Activated naive CD8-positive, alpha-beta T cell treated with anti-CD3 and anti-CD28 coated beads, Interleukin-2, amount 50 U/mL, for 16 hours (primary cell): ENCODE data around the gene PLAAT3.
"Not testable (repeated sequence)": the region's sequence is repeated elsewhere in the genome, so short reads cannot be mapped to it uniquely, and the experiment has no call there.

Source experiments
- DNase-seq: peaks from one replicate; pipeline ENCODE4 v3.0.0-alpha.2; 2020; ENCODE audit warnings: low read depth, low spot score

Gene PLAAT3

DNA sequence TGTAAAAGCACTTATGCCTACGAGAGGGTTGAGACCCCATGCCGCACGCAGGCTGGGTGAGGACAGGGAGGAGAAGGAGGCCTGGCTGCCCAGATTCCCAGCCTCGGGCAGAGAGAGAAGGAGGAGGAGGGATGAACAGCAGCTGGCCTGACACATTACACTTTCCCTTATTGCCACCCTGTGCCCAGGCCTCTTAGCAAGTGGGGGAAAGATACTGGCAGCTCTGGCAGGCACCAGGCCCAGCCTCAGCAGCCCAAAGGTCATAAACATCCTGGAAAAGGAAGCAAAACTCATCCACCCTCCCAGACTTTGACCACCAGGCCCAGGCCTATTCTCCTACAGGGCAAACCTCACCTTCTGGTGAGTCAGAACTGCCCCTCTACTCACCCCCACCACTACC lies 4.7 kb downstream of the PLAAT3 start:
- no peak for DNase-seq

DNA sequence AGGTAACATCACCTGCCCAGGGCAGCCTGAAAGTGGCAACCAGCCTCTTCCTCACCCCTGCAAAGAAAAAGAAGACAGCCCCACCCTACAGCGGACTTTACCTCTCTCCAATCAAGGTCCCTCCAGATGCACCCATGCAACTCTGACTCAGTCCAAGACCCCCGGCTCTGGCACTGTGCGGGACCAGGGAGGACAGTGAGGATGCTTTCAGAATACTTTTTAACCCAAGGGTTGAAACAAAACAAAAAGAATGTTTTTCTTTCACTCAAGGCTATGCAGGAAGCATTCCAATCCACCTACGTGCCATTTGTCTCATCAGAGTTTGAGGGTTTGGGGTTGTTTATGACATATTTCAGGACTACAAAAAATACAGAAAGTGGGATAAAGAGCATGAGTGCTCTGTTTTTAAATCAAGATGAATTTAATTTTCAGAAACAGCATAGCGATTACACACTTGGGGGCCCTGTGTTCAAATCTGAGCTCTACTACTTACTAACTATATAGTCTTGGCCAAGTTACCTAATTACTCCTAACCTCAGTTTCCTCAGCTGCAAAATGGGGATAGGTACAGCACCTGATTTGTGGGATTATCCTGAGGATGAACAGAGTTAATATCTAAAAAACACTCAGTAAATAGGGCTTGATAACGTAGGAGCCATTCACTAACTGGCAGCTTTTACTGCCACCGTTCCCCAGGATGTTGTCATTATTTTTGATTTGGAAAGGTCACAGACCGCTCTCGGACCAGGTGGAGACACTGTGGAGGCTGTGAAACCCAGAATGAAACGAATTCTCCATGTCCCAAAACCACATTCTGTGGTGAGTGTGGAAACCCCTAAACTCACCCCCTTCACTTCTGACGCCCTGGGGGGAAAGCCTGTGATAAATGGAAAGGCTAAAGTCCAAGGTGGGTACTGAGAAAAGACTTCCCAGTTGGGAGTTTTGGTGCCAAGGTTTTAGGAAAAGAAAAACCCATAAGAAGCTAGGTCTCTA lies 5.6 kb downstream of the PLAAT3 start:
- DNase-seq: no peak

DNA sequence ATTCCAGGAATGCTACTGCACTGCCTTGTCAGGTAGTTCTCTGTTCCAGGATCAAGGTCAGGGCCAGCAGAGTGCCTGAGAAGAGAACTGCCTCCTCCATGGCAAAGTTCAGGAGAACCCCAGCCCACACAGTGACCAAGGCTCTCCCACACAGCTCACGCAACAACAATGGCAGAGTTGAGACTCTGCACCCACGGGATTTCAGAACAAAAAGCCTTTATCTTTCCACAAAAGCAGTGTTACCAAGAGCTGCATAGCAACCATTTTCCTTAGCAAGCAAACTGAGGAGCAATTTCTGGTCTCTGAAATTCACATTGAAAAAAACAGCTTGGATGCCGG lies 11.1 kb downstream of the PLAAT3 start:
- DNase-seq: no peak

DNA sequence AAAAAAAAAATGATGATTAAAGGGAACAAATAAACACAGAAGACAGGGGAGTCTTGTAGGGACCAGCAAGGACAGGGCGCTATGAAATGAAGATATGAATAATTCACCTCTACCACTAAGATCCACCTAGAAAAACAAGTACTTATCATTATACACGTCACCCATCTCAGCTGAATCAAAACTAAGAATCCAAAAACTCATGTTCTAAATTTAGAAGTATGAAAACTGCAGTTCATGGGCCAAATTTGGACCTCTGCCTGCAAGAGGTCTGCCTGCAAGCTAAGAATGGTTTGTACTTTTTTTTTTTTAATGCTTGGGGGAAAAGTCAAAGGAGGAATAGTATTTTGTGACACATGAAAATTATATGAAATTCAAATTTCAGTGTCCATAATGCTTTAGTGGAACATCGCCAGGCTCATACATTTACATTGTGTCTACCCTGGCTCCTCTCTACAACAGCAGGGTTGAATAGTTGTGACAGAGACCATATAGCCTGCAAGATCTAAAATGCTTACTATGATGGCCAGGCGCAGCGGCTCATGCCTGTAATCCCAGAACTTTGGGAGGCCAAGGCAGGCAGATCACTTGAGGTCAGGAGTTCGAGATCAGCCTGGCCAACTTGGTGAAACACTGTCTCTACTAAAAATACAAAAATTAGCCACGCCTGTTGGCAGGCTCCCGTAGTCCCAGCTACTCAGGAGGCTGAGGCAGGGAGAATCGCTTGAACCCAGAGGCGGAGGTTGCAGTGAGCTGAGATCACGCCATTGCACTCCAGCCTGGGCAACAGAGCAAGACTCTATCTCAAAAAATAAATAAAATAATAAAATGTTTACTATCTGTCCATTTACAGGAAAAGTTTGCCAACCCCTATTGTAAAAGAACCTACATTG lies 11.7 kb downstream of the PLAAT3 start:
- DNase-seq: not testable (repeated sequence)

DNA sequence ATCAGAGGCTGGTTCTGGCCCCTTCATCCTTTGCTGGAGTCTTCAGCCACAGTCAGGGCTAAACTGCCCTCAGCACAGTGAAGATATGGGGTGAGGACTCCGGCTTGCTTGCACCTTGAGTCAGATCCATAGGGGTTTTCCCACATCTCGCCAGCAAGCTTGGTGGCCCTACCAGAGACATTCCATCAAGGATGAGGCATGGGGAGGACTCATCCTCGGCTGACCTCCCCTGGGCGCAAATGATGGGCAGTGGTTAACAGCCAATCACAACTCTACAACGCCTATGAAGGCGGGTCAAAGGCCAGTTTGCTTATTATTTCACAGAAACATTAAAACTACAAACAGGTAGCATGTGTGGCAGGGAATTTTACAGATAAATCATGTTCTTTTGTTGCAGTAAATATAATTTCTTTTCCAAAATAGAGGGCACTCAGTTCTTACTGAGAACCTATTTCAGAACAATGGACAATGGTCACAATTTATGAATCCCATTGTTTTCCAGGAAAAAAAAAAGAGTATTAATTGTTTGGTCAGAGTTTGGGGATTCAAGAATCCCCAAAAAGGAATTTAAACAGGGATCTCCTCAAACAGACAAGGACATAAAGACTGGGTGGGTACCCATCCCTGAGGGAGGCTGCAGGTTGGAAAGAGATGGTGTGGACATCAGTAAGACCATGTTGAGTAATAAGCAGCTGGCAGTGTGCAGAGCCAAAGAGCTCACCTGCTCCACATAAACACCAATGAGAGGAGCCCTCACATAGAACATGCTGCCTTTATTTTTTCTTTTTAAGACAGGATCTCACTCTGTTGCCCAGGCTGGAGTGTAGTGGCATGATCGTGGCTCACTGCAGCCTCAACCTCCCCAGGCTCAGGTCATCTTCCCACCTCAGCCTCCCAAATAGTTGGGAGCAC lies 14.8 kb downstream of the PLAAT3 start:
- DNase-seq: no peak

DNA sequence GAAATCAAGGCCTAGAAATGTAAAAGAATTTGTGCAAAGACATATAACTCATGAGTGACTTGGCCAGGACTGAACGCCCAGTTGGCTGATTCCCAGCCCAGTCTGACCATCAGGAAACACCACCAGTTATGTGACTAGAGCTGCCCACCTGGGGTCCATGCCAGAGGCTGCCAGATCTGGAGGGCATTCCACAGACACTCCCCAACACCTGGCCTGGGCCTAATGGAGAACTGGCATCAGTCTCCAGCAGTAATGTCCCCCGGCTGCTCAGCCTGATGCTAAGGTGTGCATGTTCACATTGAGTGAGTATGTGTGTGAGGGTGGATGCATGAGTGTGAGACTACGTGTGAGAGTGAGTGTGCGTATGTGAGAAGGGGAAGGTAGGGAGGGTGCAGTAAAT lies 15.7 kb downstream of the PLAAT3 start:
- DNase-seq: no peak

DNA sequence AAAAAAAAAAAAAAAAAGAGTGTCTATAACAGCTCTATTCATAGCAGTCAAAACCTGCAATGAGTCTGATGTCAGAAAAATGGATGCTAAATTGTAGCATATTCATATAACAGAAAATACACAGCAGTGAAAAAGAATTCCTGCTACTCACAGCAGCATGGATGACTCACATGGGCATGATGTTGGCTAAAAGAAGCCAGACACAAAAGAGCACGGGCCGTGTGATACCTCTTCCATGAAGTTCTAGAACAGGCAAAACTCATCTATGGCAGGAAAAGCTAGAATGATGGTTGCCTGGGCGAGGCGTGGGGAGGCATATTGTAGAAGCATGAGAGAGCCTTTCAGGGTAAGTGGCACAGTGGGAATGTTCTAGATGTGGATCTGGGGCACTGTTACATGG lies 18.9 kb downstream of the PLAAT3 start:
- DNase-seq: no peak

DNA sequence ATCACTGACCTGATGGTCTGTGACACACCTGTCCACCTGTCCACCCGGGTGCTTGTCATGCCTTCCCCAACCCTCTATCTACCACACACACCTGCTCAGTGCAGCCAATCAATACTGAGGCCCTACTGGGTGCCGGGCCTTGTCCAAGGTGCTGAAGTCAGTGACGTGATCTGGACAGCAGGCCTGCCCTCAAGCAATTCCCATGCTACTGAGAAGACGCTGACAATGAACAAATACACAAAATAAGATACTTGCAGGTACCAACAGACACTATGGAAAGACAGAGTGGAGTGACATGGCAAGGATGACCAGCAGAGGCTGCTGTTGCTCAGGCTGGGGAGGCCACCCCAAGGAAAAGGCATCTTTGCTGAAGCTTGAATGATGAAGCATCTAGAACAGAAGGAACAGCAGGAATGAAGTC lies 21.2 kb downstream of the PLAAT3 start:
- no peak for DNase-seq

DNA sequence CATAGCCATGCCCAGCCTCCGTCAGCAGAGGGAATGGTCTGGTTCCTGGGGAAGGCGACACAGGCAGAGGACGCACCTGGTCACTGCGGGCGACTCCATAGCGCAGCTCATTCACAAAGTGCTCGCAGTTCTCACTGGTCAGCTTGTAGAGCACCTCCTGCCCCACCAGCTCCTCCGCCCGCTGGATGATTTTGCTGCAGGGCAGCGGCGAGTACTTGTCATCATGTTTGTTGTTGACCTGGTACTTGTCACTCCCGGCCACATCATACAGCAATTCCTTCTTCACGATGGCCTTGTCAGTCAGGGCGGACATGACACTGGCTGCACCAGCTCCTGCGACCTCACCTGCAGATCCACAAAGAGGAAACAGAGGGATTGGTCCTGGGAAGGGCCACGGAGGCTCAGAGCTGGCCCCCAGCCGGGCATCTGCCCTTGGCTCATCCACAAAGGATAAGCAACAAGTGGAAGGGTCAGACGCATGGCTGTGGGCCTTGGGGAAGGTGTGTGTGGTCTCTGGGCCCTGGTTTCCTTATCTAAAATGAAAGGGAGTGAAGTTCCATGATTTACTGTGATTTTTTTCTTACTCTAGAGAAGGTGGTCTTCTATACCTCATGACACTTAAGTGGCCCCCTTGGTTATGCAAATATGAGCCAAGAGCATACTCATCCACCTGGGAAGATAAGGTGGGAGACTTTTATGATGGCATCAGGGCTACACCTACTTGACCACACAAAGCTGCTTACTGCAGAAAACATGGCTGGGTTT lies 24.0 kb downstream of the PLAAT3 start:
- DNase-seq: no peak

DNA sequence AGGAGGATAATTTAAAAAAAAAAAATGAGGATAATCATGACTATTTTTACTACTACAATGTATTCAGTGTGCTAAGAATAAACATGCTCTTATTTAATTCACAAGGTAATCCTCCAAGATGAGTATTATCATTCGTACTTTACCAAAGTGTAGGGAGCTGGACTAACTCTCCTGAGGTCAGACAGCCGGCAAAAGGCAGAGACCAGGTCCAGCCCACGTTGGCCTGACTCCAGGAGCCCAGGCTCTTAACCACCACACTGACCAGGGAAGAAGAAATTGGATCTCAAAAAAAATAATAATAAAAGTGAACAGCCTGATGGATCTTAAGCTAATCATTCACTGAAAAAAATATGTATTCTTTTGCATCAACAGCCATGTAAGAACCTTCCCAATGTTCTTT lies 25.2 kb downstream of the PLAAT3 start:
- DNase-seq: no peak

DNA sequence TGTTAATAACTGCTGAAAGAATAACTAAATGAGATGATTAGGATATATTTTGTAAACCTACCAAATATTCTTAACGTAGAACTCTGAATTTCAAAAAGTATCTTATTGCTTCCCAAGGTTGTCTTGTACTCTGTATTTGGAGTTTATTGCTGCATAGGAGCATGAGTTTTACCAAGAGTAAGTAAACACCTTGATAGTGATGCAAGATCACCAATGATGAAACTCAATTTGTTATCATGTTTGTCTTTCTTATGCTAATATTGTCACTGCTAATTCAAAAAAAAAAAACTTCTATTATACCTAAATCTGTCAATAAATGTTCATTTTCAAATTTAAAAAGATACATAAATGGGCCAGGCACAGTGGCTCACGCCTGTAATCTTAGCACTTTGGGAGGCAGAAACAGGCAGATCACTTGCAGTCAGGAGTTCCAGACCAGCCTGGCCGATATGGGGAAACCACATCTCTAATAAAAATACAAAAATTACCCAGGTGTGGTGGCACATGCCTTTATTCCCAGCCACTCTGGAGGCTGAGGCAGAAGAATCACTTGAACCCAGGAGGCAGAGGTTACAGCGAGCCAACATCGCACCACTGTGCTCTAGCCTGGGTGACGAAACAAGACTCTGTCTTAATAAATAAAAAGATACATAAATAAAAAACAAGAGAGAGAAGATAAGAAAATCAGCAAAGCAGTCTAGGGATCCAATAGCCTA lies 27.6 kb downstream of the PLAAT3 start:
- DNase-seq: no peak

DNA sequence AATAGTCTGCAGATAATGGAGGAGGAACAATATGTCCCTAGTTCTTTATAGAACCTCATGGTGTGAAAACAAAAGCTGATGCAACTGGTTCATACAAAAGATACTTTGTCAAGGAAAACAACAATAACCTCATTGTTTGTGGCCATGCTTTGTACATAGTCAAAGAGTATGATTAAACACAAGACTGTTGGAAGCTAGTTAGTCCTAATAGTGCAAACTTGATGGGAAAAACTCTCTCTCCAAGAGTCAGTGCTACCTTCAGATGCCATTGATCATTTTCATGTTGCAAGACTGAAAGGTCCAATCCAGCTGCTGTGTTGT lies 30.9 kb downstream of the PLAAT3 start:
- DNase-seq: no peak

DNA sequence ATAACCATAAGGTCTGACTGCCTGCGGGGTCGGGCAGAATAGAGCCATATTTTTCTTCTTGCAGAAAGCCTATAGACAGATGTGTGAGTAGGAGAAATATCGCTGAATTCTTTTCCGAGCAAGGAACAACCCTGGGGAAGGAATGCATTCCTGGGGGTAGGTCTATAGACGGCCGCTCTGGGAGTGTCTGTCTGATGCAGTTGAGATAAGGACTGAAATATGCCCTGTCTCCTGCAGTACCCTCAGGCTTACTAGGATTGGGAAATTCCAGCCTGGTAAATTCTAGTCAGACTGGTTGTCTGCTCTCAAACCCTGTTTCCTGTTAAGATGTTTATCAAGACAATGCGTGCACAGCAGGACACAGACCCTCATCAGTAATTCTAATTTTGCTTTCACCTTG lies 33.0 kb downstream of the PLAAT3 start:
- not testable (repeated sequence) for DNase-seq

DNA sequence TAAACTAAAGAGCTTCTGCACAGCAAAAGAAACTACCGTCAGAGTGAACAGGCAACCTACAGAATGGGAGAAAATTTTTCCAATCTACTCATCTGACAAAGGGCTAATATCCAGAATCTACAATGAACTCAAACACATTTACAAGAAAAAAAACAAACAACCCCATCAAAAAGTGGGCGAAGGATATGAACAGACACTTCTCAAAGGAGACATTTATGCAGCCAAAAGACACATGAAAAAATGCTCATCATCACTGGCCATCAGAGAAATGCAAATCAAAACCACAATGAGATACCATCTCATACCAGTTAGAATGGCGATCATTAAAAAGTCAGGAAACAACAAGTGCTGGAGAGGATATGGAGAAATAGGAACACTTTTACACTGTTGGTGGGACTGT lies 35.4 kb downstream of the PLAAT3 start:
- not testable (repeated sequence) for DNase-seq

DNA sequence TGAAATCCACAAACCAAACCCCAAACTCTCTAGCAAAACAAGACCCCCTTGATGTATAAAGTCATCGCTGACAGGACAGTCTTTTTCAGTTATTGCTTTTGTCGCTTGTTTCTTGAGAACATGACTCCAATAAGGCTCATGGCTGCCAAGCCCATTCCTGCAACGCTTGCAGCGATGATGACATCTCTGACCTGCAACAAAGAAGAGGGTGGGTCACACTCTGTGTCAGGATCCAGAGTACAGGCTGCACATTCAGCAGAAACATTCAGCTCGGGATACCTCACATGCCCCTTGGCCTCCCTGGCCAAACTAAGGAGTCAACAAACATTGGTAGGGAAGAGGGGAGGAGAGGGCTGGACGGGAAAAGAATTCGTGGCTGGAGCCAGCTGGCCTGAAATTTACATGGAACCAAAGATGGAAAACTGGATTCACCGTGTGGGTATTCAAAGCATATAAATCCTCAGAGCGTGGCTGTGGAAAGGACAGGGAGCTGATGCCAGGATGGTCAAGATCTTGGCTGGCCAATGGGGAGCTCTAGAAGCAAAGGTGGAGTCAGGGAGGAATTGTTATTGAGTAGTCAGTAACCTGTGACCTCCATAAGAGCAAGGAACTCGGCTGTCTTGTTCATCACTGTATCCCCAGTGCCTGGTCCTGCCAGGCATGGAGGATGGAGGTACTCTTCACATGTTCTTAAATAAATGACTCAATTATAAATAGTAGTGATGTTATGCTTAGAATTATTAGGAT lies 39.2 kb downstream of the PLAAT3 start:
- no peak for DNase-seq

DNA sequence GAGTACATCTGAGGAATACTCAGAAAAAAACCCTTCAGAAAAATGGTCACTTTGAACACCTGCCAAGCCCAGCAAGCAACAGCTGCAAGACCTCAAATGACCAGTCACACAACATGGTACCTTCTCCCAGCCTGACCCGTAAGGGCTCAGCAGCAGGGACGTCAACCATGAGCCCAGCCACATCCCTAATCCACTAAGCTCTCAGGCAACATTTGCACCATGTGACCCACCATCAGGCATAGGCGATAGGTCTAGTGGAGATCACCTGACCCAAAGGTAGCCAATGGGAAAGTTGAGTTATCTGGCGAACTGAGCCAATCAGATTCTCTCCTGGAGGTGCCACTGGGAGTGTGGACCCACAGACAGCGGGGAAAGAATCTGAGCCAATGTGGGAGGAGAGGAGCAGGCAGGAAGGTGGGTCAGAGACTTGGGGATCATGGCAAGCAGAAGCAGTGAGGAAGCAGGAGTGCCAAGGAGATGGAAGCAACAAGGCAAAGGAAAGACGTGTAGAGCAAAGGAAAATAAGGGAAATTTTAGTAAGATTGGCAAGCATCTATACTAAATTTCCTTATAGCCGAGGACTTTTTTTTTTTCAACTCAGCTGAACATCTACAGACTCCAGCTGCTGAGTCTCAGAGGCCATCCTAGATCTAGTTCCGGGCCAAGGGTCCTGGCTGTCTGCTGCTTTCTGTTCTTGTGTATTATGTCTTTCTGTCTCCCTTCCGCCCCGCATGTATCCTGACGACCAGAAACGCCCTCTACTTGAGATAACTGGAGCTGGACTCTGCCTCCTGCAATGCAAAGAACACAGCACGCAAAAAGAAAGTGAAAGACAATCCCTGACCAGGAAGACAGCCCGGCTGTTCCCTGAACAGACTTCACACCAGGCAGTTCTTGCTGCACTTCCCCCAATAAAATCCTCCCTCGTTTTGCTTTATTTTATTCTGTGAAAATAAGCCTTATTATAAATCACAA lies 40.1 kb downstream of the PLAAT3 start:
- no peak for DNase-seq

DNA sequence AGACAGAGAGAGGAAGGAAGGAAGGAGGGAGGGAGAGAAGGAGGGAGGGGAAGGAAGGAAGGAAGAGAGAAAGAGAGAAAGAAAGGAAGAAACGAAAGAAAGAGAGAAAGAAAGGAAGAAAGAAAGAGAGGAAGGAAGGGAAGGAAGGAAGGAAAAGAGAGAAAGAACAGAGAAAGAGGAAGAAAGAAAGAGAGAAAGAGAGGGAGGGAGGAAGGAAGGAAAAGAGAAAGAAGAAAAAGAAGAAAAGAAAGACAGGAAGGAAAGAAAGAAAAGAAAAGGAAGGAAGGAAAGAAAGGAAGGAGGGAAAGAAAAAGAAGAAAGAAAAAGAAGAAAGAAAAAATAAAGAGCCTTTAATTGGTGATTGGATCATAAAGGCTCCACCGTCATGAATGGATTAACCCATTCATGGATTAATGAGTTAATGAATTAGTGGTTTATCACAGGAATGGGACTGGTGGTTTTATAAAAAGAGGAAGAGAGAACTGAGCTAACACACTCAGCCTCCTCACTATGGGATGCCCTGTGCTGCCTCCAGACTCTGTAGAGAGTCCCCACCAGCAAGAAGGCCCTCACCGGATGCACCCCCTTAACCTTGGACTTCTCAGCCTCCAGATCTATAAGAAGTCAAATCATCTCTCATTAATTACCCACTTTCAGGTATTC lies 42.1 kb downstream of the PLAAT3 start:
- DNase-seq: no peak

DNA sequence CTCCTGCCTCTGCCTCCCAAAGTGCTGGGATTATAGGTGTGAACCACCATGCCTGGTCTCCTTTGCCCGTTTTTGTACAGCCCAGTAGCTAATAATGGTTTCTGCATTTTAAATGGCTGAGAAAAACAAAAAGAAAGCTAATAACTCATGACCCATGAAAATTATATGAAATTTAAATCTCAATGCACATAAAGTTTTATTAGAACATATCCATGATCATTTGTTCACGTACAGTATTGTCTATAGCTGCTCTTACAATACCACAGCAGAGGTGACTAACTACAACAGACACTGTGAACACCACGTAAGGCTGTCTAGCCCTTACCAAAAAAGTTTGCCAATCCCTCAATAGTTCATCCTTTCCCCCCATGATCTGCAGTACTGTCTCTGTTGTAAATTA lies 44.7 kb downstream of the PLAAT3 start:
- DNase-seq: no peak
